GM12878 (cell line): ENCODE measurements around the gene CREBBP. TPM values are rescaled to one million over a fixed set of nuclear protein-coding genes. Genes with fewer than 3 reads are reported as not detected.

Source experiments
- ATAC-seq: fragments of 200-7000 bp; cut with Tn5 transposase; 3 replicates; pipeline ENCODE4 v1.9.1; 2020; ENCODE audit warnings: mild to moderate bottlenecking, moderate library complexity
- BruUV-seq: library from RNA; stranded (reverse); fragments of 400-500 nt; replicated peaks from 2 replicates; lab custom pipeline; 2021; lab: Mats Ljungman, UMichigan
- CTCF ChIA-PET: fragments of 300-600 bp; sonication (Branson Sonifier 250); formaldehyde crosslinking; extraction: SDS; loops from one replicate; lab custom pipeline; 2021; ENCODE audit warnings: inconsistent platforms; lab: Yijun Ruan, JAX
- POLR2A ChIA-PET: fragments of 350-600 bp; formaldehyde crosslinking; extraction: SDS; loops from one replicate; lab custom pipeline; 2021; ENCODE audit warnings: inconsistent platforms; lab: Charles Lee
- RAD21 ChIA-PET: fragments of 300-600 bp; sonication (Branson Sonifier 250); formaldehyde crosslinking; loops from one replicate; lab custom pipeline; 2023; ENCODE audit warnings: antibody characterized with exemption; ENCODE audit not compliant: unreplicated experiment; lab: Charles Lee
- SMC1A ChIA-PET: fragments of 300-600 bp; sonication (Branson Sonifier 250); formaldehyde crosslinking; loops from one replicate; lab custom pipeline; 2023; ENCODE audit not compliant: unreplicated experiment, uncharacterized antibody; lab: Charles Lee
- DNase-seq: peaks from one replicate; pipeline ENCODE4 v3.0.0-alpha.2; 2011; ENCODE audit warnings: low read depth, low spot score
- FAIRE-seq: peaks from 3 replicates; lab custom pipeline; 2011; peaks lifted over from hg19 to GRCh38; lab: Jason Lieb, UNC
- H2AFZ ChIP-seq: 2 replicates; pipeline ENCODE4 v1.6.0; 2011; ENCODE audit warnings: low read depth, low read length, control low read depth; ENCODE audit not compliant: control insufficient read depth
- H3K27ac ChIP-seq: 2 replicates; pipeline ENCODE4 v1.5.1; 2011; ENCODE audit warnings: control low read depth; ENCODE audit not compliant: control insufficient read depth, insufficient read depth
- H3K27me3 ChIP-seq, 2 experiments: replicated peaks in 1 of 2; 2 replicates each; pipeline versions ENCODE4 v1.6.0 to v1.6.1; 2011; ENCODE audit warnings: low read length in 1 of 2; ENCODE audit not compliant: control insufficient read depth in 2 of 2, insufficient read depth in 2 of 2
- H3K36me3 ChIP-seq, 2 experiments: 2 replicates each; pipeline ENCODE4 v1.5.1; 2011; ENCODE audit warnings: low read length in 1 of 2; ENCODE audit not compliant: control insufficient read depth in 2 of 2, insufficient read depth in 2 of 2
- H3K4me1 ChIP-seq: 2 replicates; pipeline ENCODE4 v1.6.1; 2011; ENCODE audit warnings: mild to moderate bottlenecking, low read length, moderate library complexity, mixed read lengths; ENCODE audit not compliant: control insufficient read depth, insufficient read depth
- H3K4me2 ChIP-seq: 2 replicates; pipeline ENCODE4 v1.6.0; 2011; ENCODE audit warnings: control low read depth; ENCODE audit not compliant: control insufficient read depth, insufficient read depth
- H3K4me3 ChIP-seq: fragments of 200-600 bp; sonication (generic); 2 replicates; pipeline ENCODE4 v1.5.1; 2016
- H3K79me2 ChIP-seq: 2 replicates; pipeline ENCODE4 v1.6.0; 2011; ENCODE audit warnings: low read length; ENCODE audit not compliant: control insufficient read depth, insufficient read depth
- H3K9ac ChIP-seq: 2 replicates; pipeline ENCODE4 v1.8.0; 2011; ENCODE audit warnings: low read length, control low read depth, mixed read lengths; ENCODE audit not compliant: control insufficient read depth, insufficient read depth
- H3K9me3 ChIP-seq: replicated peaks from 3 replicates; pipeline ENCODE4 v1.5.1; 2011; ENCODE audit warnings: mild to moderate bottlenecking, low read length; ENCODE audit not compliant: control insufficient read depth, insufficient read depth
- H4K20me1 ChIP-seq: 2 replicates; pipeline ENCODE4 v1.6.0; 2011; ENCODE audit not compliant: control insufficient read depth, insufficient read depth
- CBX3 ChIP-seq: fragments of 200-600 bp; sonication (generic); IDR thresholded peaks from 2 replicates; pipeline ENCODE4 v1.6.1; 2016; ENCODE audit warnings: low read depth, borderline replicate concordance
- MYC ChIP-seq: IDR thresholded peaks from 2 replicates; pipeline ENCODE4 v1.6.1; 2011; ENCODE audit warnings: mild to moderate bottlenecking, low read length, moderate library complexity, inconsistent platforms; ENCODE audit not compliant: insufficient read depth, insufficient replicate concordance, insufficient read length, severe bottlenecking
- NR2F1 ChIP-seq: fragments of 450-650 bp; conservative IDR thresholded peaks from 2 replicates; pipeline ENCODE4 v1.6.1; 2017; ENCODE audit warnings: mild to moderate bottlenecking
- POLR2AphosphoS2 ChIP-seq: IDR thresholded peaks from 2 replicates; pipeline ENCODE4 v1.6.1; 2011; ENCODE audit warnings: low read depth, mild to moderate bottlenecking, low read length, improper control_type of control experiment, moderate library complexity
- RBBP5 ChIP-seq: fragments of 200-600 bp; sonication (generic); conservative IDR thresholded peaks from 2 replicates; pipeline ENCODE4 v1.6.1; 2016
- RELA ChIP-seq: fragments of 450-650 bp; IDR thresholded peaks from 2 replicates; pipeline ENCODE4 v1.8.0; 2014; ENCODE audit warnings: borderline replicate concordance; ENCODE audit not compliant: partially characterized antibody
- RUNX3 ChIP-seq: IDR thresholded peaks from 2 replicates; pipeline ENCODE4 v1.6.1; 2012; ENCODE audit warnings: low read length, inconsistent platforms
- ZNF207 ChIP-seq: fragments of 450-650 bp; IDR thresholded peaks from 2 replicates; pipeline ENCODE4 v1.6.1; 2014; ENCODE audit warnings: antibody characterized with exemption, mild to moderate bottlenecking, borderline replicate concordance
- WGBS: methylation state at CpG from one replicate; pipeline ENCODE4 v1.1.6; 2016; ENCODE audit warnings: low lambda C conversion rate; ENCODE audit not compliant: insufficient replicate concordance, insufficient coverage; ENCODE audit errors: missing lambda C conversion rate; 5-methylcytosine and 5-hydroxymethylcytosine counted together
- in situ Hi-C: fragments of 300-500 bp; cut with MboI; formaldehyde crosslinking; loops from 9 replicates; pipeline ENCODE4 v1.14.3; 2018; ENCODE audit warnings: mixed read lengths
- intact Hi-C: fragments of 100-400 bp; cut with micrococcal nuclease; formaldehyde crosslinking; loops from one replicate; pipeline ENCODE4 v1.14.2; 2022; ENCODE audit not compliant: unreplicated experiment
- polyA plus RNA-seq, 11 experiments: library from polyadenylated mRNA; depleted of rRNA in 4 of 11; unstranded in 6 of 11; stranded (reverse) in 5 of 11; fragments of >200 nt; fragmentation: Nextera tagmentation in 4 of 11; fragmentation: Illumina TruSeq in 1 of 11; extraction: Ambion mirVana in 4 of 11; extraction: Trizol in 1 of 11; gene quantifications; 1 replicate in 1 of 11; 2 replicates in 10 of 11; pipeline versions ENCODE4 v1.2.1 to v1.2.3, GENCODE V29; 2011 to 2016; ENCODE audit warnings: inconsistent platforms in 2 of 11, missing spikeins in 2 of 11, low read depth in 1 of 11
- total RNA-seq, 4 experiments: library from RNA; depleted of rRNA in 3 of 4; stranded (reverse); fragments of >200 nt in 3 of 4; fragmentation: Illumina TruSeq in 1 of 4; extraction: Trizol in 1 of 4; gene quantifications; 2 replicates each; pipeline versions ENCODE4 v1.2.1 to v1.2.3, GENCODE V29; 2013 to 2021
- TF ChIP-seq, protein P1 (sequence below): fragments of 450-650 bp; IDR thresholded peaks from 2 replicates; pipeline ENCODE4 v1.6.1; 2017; ENCODE audit warnings: borderline replicate concordance
- TF ChIP-seq, protein P2 (sequence below): fragments of 450-650 bp; IDR thresholded peaks from 2 replicates; pipeline ENCODE4 v1.6.1; 2017; ENCODE audit warnings: antibody characterized with exemption, mild to moderate bottlenecking, moderate library complexity
- TF ChIP-seq, protein P3 (sequence below): IDR thresholded peaks from 2 replicates; pipeline ENCODE4 v1.6.1; 2011; ENCODE audit warnings: borderline replicate concordance, low read depth, mild to moderate bottlenecking, moderate library complexity, mixed read lengths, low read length; ENCODE audit not compliant: insufficient read depth; ENCODE audit errors: extremely low read length
- TF ChIP-seq, protein P4 (sequence below): IDR thresholded peaks from 2 replicates; pipeline ENCODE4 v1.6.1; 2011; ENCODE audit warnings: borderline replicate concordance, low read depth, mild to moderate bottlenecking, moderate library complexity, low read length; ENCODE audit not compliant: insufficient read depth, poor library complexity, severe bottlenecking

Gene CREBBP
- total and polyA plus RNA-seq, 10 of the 15 experiments (the other 5 are each of a cell fraction or from before 2014, with no cell fraction given) = 3.4 to 32.7 (median 7.9) TPM

DNA sequence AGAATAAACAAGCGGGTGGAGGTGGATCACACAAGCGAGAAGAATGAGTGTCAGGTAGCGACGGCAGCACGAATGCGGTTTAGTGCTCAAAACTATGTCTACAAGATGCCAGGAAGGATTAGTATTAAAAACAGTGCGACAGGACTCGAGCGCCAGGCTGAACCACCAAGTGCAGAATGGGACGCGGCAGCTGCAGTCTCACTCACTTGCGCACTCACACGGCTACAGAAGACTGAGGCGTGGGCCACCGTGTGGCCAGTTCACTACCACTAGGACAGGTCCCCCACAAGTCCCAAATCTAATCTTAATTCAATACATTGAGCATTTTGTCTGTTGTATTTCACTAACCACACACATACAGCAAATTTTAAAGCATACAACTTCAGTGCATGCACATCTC is 127.5 kb downstream of the CREBBP start:
- ChIA-PET SMC1A (no interaction called here), POLR2A (no interaction called here)
- no TSS peak for BruUV-seq

DNA sequence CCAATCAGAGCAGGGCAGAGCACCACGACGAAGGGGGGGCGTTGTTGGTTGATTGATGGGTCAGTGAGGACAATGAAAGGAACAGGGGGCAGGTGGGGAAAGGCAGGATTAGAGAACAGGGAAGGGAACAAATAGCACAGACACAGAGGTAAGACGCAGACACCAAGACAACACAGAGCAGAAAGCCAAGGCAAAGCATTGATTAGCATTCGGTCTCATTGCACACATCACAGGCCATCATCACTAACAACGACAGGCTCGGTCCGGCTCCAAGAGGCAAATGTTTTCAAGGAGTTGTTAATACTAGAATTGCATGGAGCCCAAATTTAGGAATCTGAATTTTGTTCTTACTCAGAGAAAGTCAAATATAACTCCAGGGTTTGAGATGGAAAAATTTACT is 128.6 kb downstream of the CREBBP start:
- ChIA-PET SMC1A (no interaction called here), CTCF (interaction anchor here (1.0 kb wide), 1 partner anchor 28 kb away, joined by 3 read pairs; no protein-coding TSS in a partner anchor), POLR2A (no interaction called here), RAD21 (no interaction called here)
- BruUV-seq = no TSS peak
- no peak overlapping the region for H3K4me2 ChIP-seq
- H4K20me1 ChIP-seq = no peaks in the 10 kb centered on the region; the same call in 1 of the 2 replicates
- no peak for FAIRE-seq
- intact Hi-C loops (no loop called here), in situ Hi-C loops (no loop called here)
- WGBS = 98% methylated on average over 8 of the region's 8 CpGs
- H3K27ac ChIP-seq = no peak overlapping the region
- no peak for ATAC-seq
- H3K4me1 ChIP-seq = no peaks in the 10 kb centered on the region
- no peaks in the 10 kb centered on the region for H3K27me3 ChIP-seq
- no peaks in the 10 kb centered on the region for H3K9me3 ChIP-seq
- no peak overlapping the region for H2AFZ ChIP-seq
- no peaks in the 10 kb centered on the region for H3K79me2 ChIP-seq
- no peak for DNase-seq
- no peak overlapping the region for H3K4me3 ChIP-seq
- no peak overlapping the region for H3K9ac ChIP-seq
- H3K36me3 ChIP-seq = peaks cover 3 to 27% of the 10 kb centered on the region in 2 experiments
- TF ChIP-seq RELA (no peak), POLR2AphosphoS2 (no peak), NR2F1 (no peak), CBX3 (no peak), RBBP5 (no peak)
- TF ChIP-seq, protein P1, sequence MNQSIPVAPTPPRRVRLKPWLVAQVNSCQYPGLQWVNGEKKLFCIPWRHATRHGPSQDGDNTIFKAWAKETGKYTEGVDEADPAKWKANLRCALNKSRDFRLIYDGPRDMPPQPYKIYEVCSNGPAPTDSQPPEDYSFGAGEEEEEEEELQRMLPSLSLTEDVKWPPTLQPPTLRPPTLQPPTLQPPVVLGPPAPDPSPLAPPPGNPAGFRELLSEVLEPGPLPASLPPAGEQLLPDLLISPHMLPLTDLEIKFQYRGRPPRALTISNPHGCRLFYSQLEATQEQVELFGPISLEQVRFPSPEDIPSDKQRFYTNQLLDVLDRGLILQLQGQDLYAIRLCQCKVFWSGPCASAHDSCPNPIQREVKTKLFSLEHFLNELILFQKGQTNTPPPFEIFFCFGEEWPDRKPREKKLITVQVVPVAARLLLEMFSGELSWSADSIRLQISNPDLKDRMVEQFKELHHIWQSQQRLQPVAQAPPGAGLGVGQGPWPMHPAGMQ = no peak
- TF ChIP-seq, protein P2, sequence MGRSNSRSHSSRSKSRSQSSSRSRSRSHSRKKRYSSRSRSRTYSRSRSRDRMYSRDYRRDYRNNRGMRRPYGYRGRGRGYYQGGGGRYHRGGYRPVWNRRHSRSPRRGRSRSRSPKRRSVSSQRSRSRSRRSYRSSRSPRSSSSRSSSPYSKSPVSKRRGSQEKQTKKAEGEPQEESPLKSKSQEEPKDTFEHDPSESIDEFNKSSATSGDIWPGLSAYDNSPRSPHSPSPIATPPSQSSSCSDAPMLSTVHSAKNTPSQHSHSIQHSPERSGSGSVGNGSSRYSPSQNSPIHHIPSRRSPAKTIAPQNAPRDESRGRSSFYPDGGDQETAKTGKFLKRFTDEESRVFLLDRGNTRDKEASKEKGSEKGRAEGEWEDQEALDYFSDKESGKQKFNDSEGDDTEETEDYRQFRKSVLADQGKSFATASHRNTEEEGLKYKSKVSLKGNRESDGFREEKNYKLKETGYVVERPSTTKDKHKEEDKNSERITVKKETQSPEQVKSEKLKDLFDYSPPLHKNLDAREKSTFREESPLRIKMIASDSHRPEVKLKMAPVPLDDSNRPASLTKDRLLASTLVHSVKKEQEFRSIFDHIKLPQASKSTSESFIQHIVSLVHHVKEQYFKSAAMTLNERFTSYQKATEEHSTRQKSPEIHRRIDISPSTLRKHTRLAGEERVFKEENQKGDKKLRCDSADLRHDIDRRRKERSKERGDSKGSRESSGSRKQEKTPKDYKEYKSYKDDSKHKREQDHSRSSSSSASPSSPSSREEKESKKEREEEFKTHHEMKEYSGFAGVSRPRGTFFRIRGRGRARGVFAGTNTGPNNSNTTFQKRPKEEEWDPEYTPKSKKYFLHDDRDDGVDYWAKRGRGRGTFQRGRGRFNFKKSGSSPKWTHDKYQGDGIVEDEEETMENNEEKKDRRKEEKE = no peak
- TF ChIP-seq, protein P3, sequence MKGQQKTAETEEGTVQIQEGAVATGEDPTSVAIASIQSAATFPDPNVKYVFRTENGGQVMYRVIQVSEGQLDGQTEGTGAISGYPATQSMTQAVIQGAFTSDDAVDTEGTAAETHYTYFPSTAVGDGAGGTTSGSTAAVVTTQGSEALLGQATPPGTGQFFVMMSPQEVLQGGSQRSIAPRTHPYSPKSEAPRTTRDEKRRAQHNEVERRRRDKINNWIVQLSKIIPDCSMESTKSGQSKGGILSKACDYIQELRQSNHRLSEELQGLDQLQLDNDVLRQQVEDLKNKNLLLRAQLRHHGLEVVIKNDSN = no peak
- TF ChIP-seq, protein P4, sequence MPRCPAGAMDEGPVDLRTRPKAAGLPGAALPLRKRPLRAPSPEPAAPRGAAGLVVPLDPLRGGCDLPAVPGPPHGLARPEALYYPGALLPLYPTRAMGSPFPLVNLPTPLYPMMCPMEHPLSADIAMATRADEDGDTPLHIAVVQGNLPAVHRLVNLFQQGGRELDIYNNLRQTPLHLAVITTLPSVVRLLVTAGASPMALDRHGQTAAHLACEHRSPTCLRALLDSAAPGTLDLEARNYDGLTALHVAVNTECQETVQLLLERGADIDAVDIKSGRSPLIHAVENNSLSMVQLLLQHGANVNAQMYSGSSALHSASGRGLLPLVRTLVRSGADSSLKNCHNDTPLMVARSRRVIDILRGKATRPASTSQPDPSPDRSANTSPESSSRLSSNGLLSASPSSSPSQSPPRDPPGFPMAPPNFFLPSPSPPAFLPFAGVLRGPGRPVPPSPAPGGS = no peak

More for the DNA sequence above, 127.5 kb downstream of the CREBBP start:
- ChIA-PET CTCF (interaction anchor here (1.0 kb wide), 1 partner anchor 27 kb away, joined by 3 read pairs; no protein-coding TSS in a partner anchor), RAD21 (no interaction called here)
- peaks cover 7 to 31% of the 10 kb centered on the region in 2 experiments for H3K36me3 ChIP-seq
- H3K9me3 ChIP-seq = no peaks in the 10 kb centered on the region
- intact Hi-C loops = no loop called here
- H3K79me2 ChIP-seq = no peaks in the 10 kb centered on the region
- TF ChIP-seq ZNF207 (no peak), MYC (no peak), RUNX3 (no peak)
- H3K4me1 ChIP-seq = no peaks in the 10 kb centered on the region
- H4K20me1 ChIP-seq = no peaks in the 10 kb centered on the region; the same call in 1 of the 2 replicates
- WGBS = 98% methylated on average over 15 of the region's 15 CpGs
- no peak overlapping the region for H3K4me2 ChIP-seq
- no peaks in the 10 kb centered on the region for H3K27me3 ChIP-seq
- no peak overlapping the region for H2AFZ ChIP-seq
- H3K9ac ChIP-seq = no peak overlapping the region
- H3K27ac ChIP-seq = no peak overlapping the region
- DNase-seq (no peak), ATAC-seq (no peak), FAIRE-seq (no peak)
- H3K4me3 ChIP-seq = no peak overlapping the region
- in situ Hi-C loops = no loop called here
